IMR-90 (cell line): ENCODE data around the gene RNF138. TPM values are rescaled to one million over a fixed set of nuclear protein-coding genes. Genes with fewer than 3 reads are reported as not detected.

Experiments used
- ATAC-seq: fragments of 200-7000 bp; cut with Tn5 transposase; 2 replicates; pipeline ENCODE4 v1.9.1; 2020; ENCODE audit warnings: low read depth, mild to moderate bottlenecking, moderate library complexity
- BruUV-seq: library from RNA; stranded (reverse); fragments of 400-500 nt; replicated peaks from 2 replicates; lab custom pipeline; 2021; lab: Mats Ljungman, UMichigan
- CTCF ChIA-PET: fragments of 300-600 bp; formaldehyde crosslinking; extraction: SDS; loops from one replicate; lab custom pipeline; 2021; ENCODE audit warnings: antibody characterized with exemption; lab: Yijun Ruan, JAX
- POLR2A ChIA-PET: fragments of 300-600 bp; sonication (Branson Sonifier 250); formaldehyde crosslinking; loops from one replicate; lab custom pipeline; 2022; ENCODE audit warnings: antibody characterized with exemption; ENCODE audit not compliant: unreplicated experiment; lab: Charles Lee
- DNase-seq: peaks from one replicate; pipeline ENCODE4 v3.0.0; 2013
- H2AFZ ChIP-seq: replicated peaks from 2 replicates; pipeline ENCODE3; 2013; ENCODE audit warnings: low read length, mild to moderate bottlenecking; ENCODE audit not compliant: poor library complexity
- H2AK5ac ChIP-seq: 2 replicates; pipeline ENCODE4 v1.6.1; 2013; ENCODE audit warnings: low read depth, low read length, inconsistent platforms
- H2AK9ac ChIP-seq: replicated peaks from 2 replicates; pipeline ENCODE3; 2013; ENCODE audit warnings: mild to moderate bottlenecking, low read depth, low read length, moderate library complexity; ENCODE audit not compliant: poor library complexity
- H2BK120ac ChIP-seq: 2 replicates; pipeline ENCODE4 v1.6.1; 2013; ENCODE audit warnings: low read depth, low read length, inconsistent platforms
- H2BK15ac ChIP-seq: 3 replicates; pipeline ENCODE4 v1.6.1; 2013; ENCODE audit warnings: low read depth, low read length, inconsistent platforms
- H2BK20ac ChIP-seq: 2 replicates; pipeline ENCODE4 v1.6.1; 2013; ENCODE audit warnings: low read depth, mild to moderate bottlenecking, inconsistent platforms, low read length, moderate library complexity
- H2BK5ac ChIP-seq: 2 replicates; pipeline ENCODE4 v1.6.1; 2013; ENCODE audit warnings: mild to moderate bottlenecking, low read depth, low read length, inconsistent platforms; ENCODE audit not compliant: poor library complexity, severe bottlenecking
- H3K14ac ChIP-seq: replicated peaks from 2 replicates; pipeline ENCODE4 v1.6.1; 2013; ENCODE audit warnings: low read depth, low read length, inconsistent platforms
- H3K18ac ChIP-seq: 2 replicates; pipeline ENCODE4 v1.6.1; 2013; ENCODE audit warnings: low read depth, low read length, control low read depth
- H3K23ac ChIP-seq: 2 replicates; pipeline ENCODE4 v1.6.1; 2013; ENCODE audit warnings: low read depth, low read length, inconsistent platforms
- H3K27ac ChIP-seq: 2 replicates; pipeline ENCODE4 v1.5.1; 2013; ENCODE audit warnings: mild to moderate bottlenecking, control low read depth, low read length; ENCODE audit not compliant: insufficient read depth
- H3K27me3 ChIP-seq: 2 replicates; pipeline ENCODE4 v1.6.1; 2013; ENCODE audit warnings: low read length; ENCODE audit not compliant: control insufficient read depth, insufficient read depth
- H3K36me3 ChIP-seq: 2 replicates; pipeline ENCODE4 v1.6.1; 2013; ENCODE audit warnings: low read length, mixed read lengths; ENCODE audit not compliant: control insufficient read depth, insufficient read depth
- H3K4ac ChIP-seq: 2 replicates; pipeline ENCODE4 v1.6.1; 2013; ENCODE audit warnings: low read depth, low read length, inconsistent platforms
- H3K4me1 ChIP-seq: 2 replicates; pipeline ENCODE4 v1.6.1; 2013; ENCODE audit warnings: low read length, mixed read lengths; ENCODE audit not compliant: control insufficient read depth, insufficient read depth
- H3K4me2 ChIP-seq: 2 replicates; pipeline ENCODE4 v1.6.1; 2013; ENCODE audit warnings: low read depth, mild to moderate bottlenecking, control low read depth, low read length, moderate library complexity
- H3K4me3 ChIP-seq: 2 replicates; pipeline ENCODE4 v1.5.1; 2013; ENCODE audit warnings: low read depth, mild to moderate bottlenecking, control low read depth, low read length, moderate library complexity; ENCODE audit not compliant: insufficient read depth
- H3K56ac ChIP-seq: 2 replicates; pipeline ENCODE4 v1.6.1; 2013; ENCODE audit warnings: low read length, inconsistent platforms; ENCODE audit not compliant: insufficient read depth; ENCODE audit errors: extremely low read depth
- H3K79me1 ChIP-seq, 2 experiments: 2 replicates each; pipeline ENCODE4 v1.6.1; 2013; ENCODE audit warnings: low read length in 2 of 2, inconsistent platforms in 1 of 2, low read depth in 1 of 2
- H3K9ac ChIP-seq: 2 replicates; pipeline ENCODE4 v1.6.1; 2013; ENCODE audit warnings: low read depth, low read length, control low read depth
- H3K9me1 ChIP-seq: 2 replicates; pipeline ENCODE4 v1.6.1; 2013; ENCODE audit warnings: low read length, inconsistent platforms; ENCODE audit not compliant: insufficient read depth
- H3K9me3 ChIP-seq: 2 replicates; pipeline ENCODE4 v1.6.1; 2013; ENCODE audit warnings: low read length; ENCODE audit not compliant: control insufficient read depth, insufficient read depth
- H4K20me1 ChIP-seq: 2 replicates; pipeline ENCODE4 v1.6.1; 2013; ENCODE audit warnings: low read length, inconsistent platforms; ENCODE audit not compliant: insufficient read depth
- H4K5ac ChIP-seq: 2 replicates; pipeline ENCODE4 v1.6.1; 2013; ENCODE audit warnings: mild to moderate bottlenecking, low read depth, low read length, control low read depth
- H4K8ac ChIP-seq, 2 experiments: 2 replicates each; pipeline ENCODE4 v1.6.1; 2013; ENCODE audit warnings: low read depth in 2 of 2, low read length in 2 of 2, control low read depth in 1 of 2, inconsistent platforms in 1 of 2
- H4K91ac ChIP-seq: 2 replicates; pipeline ENCODE4 v1.6.1; 2013; ENCODE audit warnings: low read depth, low read length, inconsistent platforms; ENCODE audit not compliant: insufficient read depth
- BHLHE40 ChIP-seq: fragments of 150-350 bp; IDR thresholded peaks from 2 replicates; pipeline ENCODE4 v1.6.1; 2016; ENCODE audit warnings: mild to moderate bottlenecking, low read depth, low read length
- CEBPB ChIP-seq: IDR thresholded peaks from 2 replicates; pipeline ENCODE4 v1.6.1; 2012; ENCODE audit warnings: low read depth, low read length, improper control_type of control experiment
- CHD1 ChIP-seq: IDR thresholded peaks from 2 replicates; pipeline ENCODE4 v1.6.1; 2012; ENCODE audit warnings: low read depth, low read length, improper control_type of control experiment
- FOS ChIP-seq: fragments of 150-350 bp; IDR thresholded peaks from 2 replicates; pipeline ENCODE4 v1.6.1; 2016; ENCODE audit warnings: low read depth, low read length
- MAFK ChIP-seq: IDR thresholded peaks from 2 replicates; pipeline ENCODE4 v1.6.1; 2012; ENCODE audit warnings: low read depth, low read length, improper control_type of control experiment
- MAZ ChIP-seq: IDR thresholded peaks from 2 replicates; pipeline ENCODE4 v1.6.1; 2012; ENCODE audit warnings: low read depth, mild to moderate bottlenecking, low read length, improper control_type of control experiment, moderate library complexity, borderline replicate concordance
- MXI1 ChIP-seq: IDR thresholded peaks from 2 replicates; pipeline ENCODE4 v1.6.1; 2012; ENCODE audit warnings: low read depth, mild to moderate bottlenecking, low read length, moderate library complexity, borderline replicate concordance
- POLR2A ChIP-seq: IDR thresholded peaks from 2 replicates; pipeline ENCODE4 v1.6.1; 2012; ENCODE audit warnings: mild to moderate bottlenecking, low read depth, low read length
- RFX5 ChIP-seq: IDR thresholded peaks from 2 replicates; pipeline ENCODE4 v1.8.0; 2012; ENCODE audit warnings: low read depth, mild to moderate bottlenecking, low read length, moderate library complexity
- USF2 ChIP-seq: fragments of 150-350 bp; IDR thresholded peaks from 2 replicates; pipeline ENCODE4 v1.6.1; 2017; ENCODE audit warnings: mild to moderate bottlenecking, antibody characterized with exemption, low read length, low read depth
- WGBS, 2 experiments: methylation state at CpG; one replicate each; pipeline versions ENCODE4 v1.1.5 to v1.1.7; 2013; ENCODE audit warnings: missing lambda C conversion rate in 2 of 2; ENCODE audit not compliant: insufficient read length in 1 of 2; ENCODE audit errors: extremely low coverage in 2 of 2; 5-methylcytosine and 5-hydroxymethylcytosine counted together
- dilution Hi-C: fragments of 300-500 bp; cut with HindIII; formaldehyde crosslinking; loops from one replicate; pipeline ENCODE4 v1.14.3; 2018; ENCODE audit warnings: low sequenced_read_pairs; ENCODE audit not compliant: unreplicated experiment
- in situ Hi-C: fragments of 300-500 bp; cut with MboI; formaldehyde crosslinking; loops from 3 replicates; pipeline ENCODE4 v1.14.3; 2019; ENCODE audit warnings: low sequenced_read_pairs, inconsistent platforms, mixed read lengths
- intact Hi-C: fragments of 100-400 bp; cut with micrococcal nuclease; formaldehyde crosslinking; loops from 2 replicates; pipeline ENCODE4 v1.10.0; 2022
- polyA plus RNA-seq, 3 experiments: library from polyadenylated mRNA; depleted of rRNA; stranded (reverse); fragments of >200 nt; gene quantifications; 2 replicates each; pipeline ENCODE4 v1.2.3, GENCODE V29; 2012; ENCODE audit warnings: low replicate concordance in 1 of 3
- total RNA-seq: library from RNA; depleted of rRNA; stranded (reverse); fragments of >200 nt; gene quantifications from 2 replicates; pipeline ENCODE4 v1.2.3, GENCODE V29; 2012

RNF138 gene
- total and polyA plus RNA-seq, 2 of the 4 experiments (the other 2 are of a cell fraction), result 18.1 to 36.0 TPM

GRCh38 chr18:32074206-32074605 is 17.5 kb upstream of the RNF138 start:
- H2BK5ac ChIP-seq, result no peak overlapping the region
- H3K27ac ChIP-seq, result no peak overlapping the region
- no peak overlapping the region for H4K5ac ChIP-seq
- H3K27me3 ChIP-seq, result 0 out of 2 replicates have a peak, but pooled peaks cover 1% of the 10 kb centered on the region
- H3K4me3 ChIP-seq, result no peak overlapping the region
- H2AFZ ChIP-seq, result no peak overlapping the region
- no peak overlapping the region for H2BK120ac ChIP-seq
- TF ChIP-seq RFX5 (no peak), CEBPB (no peak), MAFK (no peak), CHD1 (no peak), POLR2A (no peak), BHLHE40 (no peak), MAZ (no peak), MXI1 (no peak), FOS (no peak), USF2 (no peak)
- WGBS, 2 experiments, result no CpG with 5 or more reads among the region's 1 CpG
- H3K79me1 ChIP-seq, result no peaks in the 10 kb centered on the region
- H3K9ac ChIP-seq, result no peak overlapping the region
- in situ Hi-C loops, result no loop called here
- H3K14ac ChIP-seq, result no peak overlapping the region
- ATAC-seq (no peak), DNase-seq (no peak)
- H3K4ac ChIP-seq, result no peak overlapping the region
- H2AK5ac ChIP-seq, result no peak overlapping the region
- BruUV-seq, result no TSS peak
- dilution Hi-C loops, result no loop called here
- no peak overlapping the region for H3K23ac ChIP-seq
- H3K56ac ChIP-seq, result no peak overlapping the region
- H3K9me3 ChIP-seq, result no peaks in the 10 kb centered on the region
- no peak overlapping the region for H4K91ac ChIP-seq
- H3K36me3 ChIP-seq, result no peaks in the 10 kb centered on the region
- H4K20me1 ChIP-seq, result no peaks in the 10 kb centered on the region
- ChIA-PET POLR2A (no interaction called here), CTCF (no interaction called here)
- H3K4me1 ChIP-seq, result no peaks in the 10 kb centered on the region
- intact Hi-C loops, result no loop called here
- no peak overlapping the region for H3K4me2 ChIP-seq
- H3K9me1 ChIP-seq, result no peaks in the 10 kb centered on the region
- H4K8ac ChIP-seq, result no peak overlapping the region
- no peak overlapping the region for H2BK20ac ChIP-seq
- no peak overlapping the region for H3K18ac ChIP-seq
- no peak overlapping the region for H2BK15ac ChIP-seq
- no peak overlapping the region for H2AK9ac ChIP-seq
